HG02870 (cell line): ENCODE data around the gene PNMT.

Experiments
- ATAC-seq: cut with Tn5 transposase; IDR thresholded peaks from one replicate; pipeline ENCODE4 v1.9.1; 2021; ENCODE audit warnings: mild to moderate bottlenecking, moderate library complexity; ENCODE audit not compliant: unreplicated experiment

The PNMT gene

GRCh38 chr17:39666601-39667261 lies 1.5 kb upstream of the PNMT start:
- ATAC-seq: no peak

GRCh38 chr17:39667262-39667944 lies 850 bp upstream of the PNMT start:
- ATAC-seq: no peak

- ATAC-seq: no peak
Observed at GRCh38 chr17:39669897-39670735, 1.9 kb downstream of the PNMT start.

- ATAC-seq: no peak
Observed at GRCh38 chr17:39670746-39671145, 2.5 kb downstream of the PNMT start.

- no peak for ATAC-seq
Observed at GRCh38 chr17:39671651-39672521, 3.6 kb downstream of the PNMT start.

- ATAC-seq: no peak
Observed at GRCh38 chr17:39672522-39673334, 4.5 kb downstream of the PNMT start.

GRCh38 chr17:39673335-39674081 lies 5.3 kb downstream of the PNMT start:
- ATAC-seq: no peak

- no peak for ATAC-seq
Observed at GRCh38 chr17:39674179-39674578, 5.9 kb downstream of the PNMT start.

- no peak for ATAC-seq
Observed at GRCh38 chr17:39674702-39675389, 6.6 kb downstream of the PNMT start.

- no peak for ATAC-seq
Observed at GRCh38 chr17:39675390-39676082, 7.3 kb downstream of the PNMT start.

- ATAC-seq: no peak
Observed at GRCh38 chr17:39676198-39676819, 8.1 kb downstream of the PNMT start.

- no peak for ATAC-seq
Observed at GRCh38 chr17:39677072-39677471, 8.8 kb downstream of the PNMT start.

- no peak for ATAC-seq
Observed at GRCh38 chr17:39677542-39678339, 9.5 kb downstream of the PNMT start.

- no peak for ATAC-seq
Observed at GRCh38 chr17:39678340-39679116, 10.3 kb downstream of the PNMT start.

GRCh38 chr17:39679521-39680192 lies 11.4 kb downstream of the PNMT start:
- no peak for ATAC-seq
